ENCODE measurements around the gene MYMX. TPM values are rescaled to one million over a fixed set of nuclear protein-coding genes. Genes with fewer than 3 reads are reported as not detected.
A peak's percentile ranks its signal among the peaks of the same experiment; 100 is the strongest.

MYMX gene
- total RNA-seq, 1 donor from 2014 or later: not detected

DNA sequence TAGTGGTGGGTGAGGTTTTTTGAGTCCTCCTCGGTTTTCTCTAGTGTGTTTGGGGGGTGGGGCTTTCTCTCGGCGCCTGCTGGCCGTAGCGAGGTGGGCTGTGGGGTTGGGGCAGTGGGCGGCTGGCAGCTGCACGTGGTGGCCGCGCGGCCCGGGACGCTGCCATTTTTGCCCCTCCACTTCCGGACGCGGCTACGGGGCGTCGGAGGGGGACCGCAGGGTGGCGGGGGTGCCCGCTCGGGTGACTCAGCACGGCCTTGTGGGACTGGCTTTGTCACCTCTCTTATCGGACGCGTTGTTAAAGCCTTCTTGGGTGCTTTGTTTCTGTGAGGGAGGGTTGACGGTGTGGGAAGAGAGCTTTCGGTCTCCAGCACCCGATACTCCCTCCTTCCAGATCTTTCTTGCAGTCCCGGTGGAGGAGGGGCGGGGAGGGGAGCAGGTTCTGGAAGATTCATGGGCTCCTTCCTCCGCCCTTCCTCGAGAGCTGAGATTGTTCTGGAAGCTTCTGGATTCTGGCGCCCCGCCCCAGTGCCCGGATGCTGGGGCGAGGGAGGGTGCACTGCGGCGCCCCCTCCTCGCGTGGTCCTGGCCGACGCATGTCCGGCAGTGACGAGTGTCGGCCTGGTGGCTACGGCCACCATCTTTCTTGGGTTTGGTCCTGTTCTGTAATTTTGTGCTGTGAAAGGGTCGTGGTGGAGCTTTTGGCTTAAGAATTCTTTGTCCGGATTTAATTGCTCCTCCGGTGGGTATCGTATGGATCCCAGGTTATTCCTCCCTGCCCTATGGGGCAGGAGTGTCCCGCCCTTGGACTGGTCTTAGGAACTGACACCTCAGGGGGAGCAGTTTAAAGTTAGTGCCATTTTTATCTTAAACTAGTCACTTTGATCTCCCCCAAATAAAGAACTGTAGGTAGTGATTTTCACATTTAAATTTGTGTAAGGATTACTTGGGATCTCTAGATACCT is 30.9 kb downstream of the MYMX start:
- peaks cover 42% of the 10 kb centered on the region for H3K36me3 ChIP-seq (ENCODE audit: insufficient read depth, low read length)
- H3K27ac Mint-ChIP-seq (ENCODE audit: unreplicated experiment): peak overlapping the region; percentile 98
- H3K4me1 ChIP-seq (ENCODE audit: insufficient read depth, low read length): peaks cover 17% of the 10 kb centered on the region
- peaks cover 35% of the 10 kb centered on the region for H3K4me1 Mint-ChIP-seq (ENCODE audit: low read depth, unreplicated experiment)
- peaks cover 32% of the 10 kb centered on the region for H3K36me3 Mint-ChIP-seq (ENCODE audit: low read depth, unreplicated experiment)
- H3K4me3 Mint-ChIP-seq (ENCODE audit: unreplicated experiment): peak overlapping the region; percentile 98
- peaks cover 57% of the 10 kb centered on the region for H4K20me1 ChIP-seq (ENCODE audit: insufficient read depth, low read length)
- no peak for TF ChIP-seq EZH2 (IDR thresholded peaks at IDR 0.05; ENCODE audit: insufficient read depth, low read length)
- TF ChIP-seq, protein P1, sequence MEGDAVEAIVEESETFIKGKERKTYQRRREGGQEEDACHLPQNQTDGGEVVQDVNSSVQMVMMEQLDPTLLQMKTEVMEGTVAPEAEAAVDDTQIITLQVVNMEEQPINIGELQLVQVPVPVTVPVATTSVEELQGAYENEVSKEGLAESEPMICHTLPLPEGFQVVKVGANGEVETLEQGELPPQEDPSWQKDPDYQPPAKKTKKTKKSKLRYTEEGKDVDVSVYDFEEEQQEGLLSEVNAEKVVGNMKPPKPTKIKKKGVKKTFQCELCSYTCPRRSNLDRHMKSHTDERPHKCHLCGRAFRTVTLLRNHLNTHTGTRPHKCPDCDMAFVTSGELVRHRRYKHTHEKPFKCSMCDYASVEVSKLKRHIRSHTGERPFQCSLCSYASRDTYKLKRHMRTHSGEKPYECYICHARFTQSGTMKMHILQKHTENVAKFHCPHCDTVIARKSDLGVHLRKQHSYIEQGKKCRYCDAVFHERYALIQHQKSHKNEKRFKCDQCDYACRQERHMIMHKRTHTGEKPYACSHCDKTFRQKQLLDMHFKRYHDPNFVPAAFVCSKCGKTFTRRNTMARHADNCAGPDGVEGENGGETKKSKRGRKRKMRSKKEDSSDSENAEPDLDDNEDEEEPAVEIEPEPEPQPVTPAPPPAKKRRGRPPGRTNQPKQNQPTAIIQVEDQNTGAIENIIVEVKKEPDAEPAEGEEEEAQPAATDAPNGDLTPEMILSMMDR (IDR thresholded peaks at IDR 0.05; ENCODE audit: insufficient read depth, low read depth, low read length): no peak
- peak overlapping the region; percentile 100 for H3K4me3 ChIP-seq (ENCODE audit: insufficient read depth, low read depth, low read length)
- no peaks in the 10 kb centered on the region for H3K27me3 Mint-ChIP-seq (ENCODE audit: low read depth, unreplicated experiment)
- peaks cover 61% of the 10 kb centered on the region for H3K79me2 ChIP-seq (ENCODE audit: insufficient read depth, low read length)
- peaks cover 3% of the 10 kb centered on the region for H3K9me3 Mint-ChIP-seq (ENCODE audit: unreplicated experiment)
- peak overlapping the region; percentile 93 for H3K4me2 ChIP-seq (ENCODE audit: low read length)
- peak overlapping the region; percentile 100 for H3K9ac ChIP-seq (ENCODE audit: low read length)
- DNase-seq (ENCODE audit: low read depth): no peak
- no peak for FAIRE-seq
- no peaks in the 10 kb centered on the region for H3K9me3 ChIP-seq (ENCODE audit: insufficient read depth, low read depth, low read length)
- H2AFZ ChIP-seq (ENCODE audit: low read depth, low read length): no peak overlapping the region
- H3K27me3 ChIP-seq (ENCODE audit: insufficient read depth, low read length): no peaks in the 10 kb centered on the region
- peak overlapping the region; percentile 92 for H3K27ac ChIP-seq (ENCODE audit: low read depth, low read length)

DNA sequence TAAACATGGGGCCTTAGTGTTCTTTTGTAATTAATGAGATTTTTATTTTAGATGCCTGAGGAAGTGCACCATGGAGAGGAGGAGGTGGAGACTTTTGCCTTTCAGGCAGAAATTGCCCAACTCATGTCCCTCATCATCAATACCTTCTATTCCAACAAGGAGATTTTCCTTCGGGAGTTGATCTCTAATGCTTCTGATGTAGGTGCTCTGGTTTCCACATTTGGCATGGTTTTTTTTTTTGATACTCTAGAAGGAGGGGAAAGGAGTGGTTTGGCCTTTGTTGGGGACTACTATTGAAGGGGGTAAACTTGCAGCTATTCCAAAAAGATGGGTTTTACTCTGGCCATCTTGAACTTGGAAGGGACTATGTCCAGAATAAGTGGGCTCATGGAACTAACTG is 31.9 kb downstream of the MYMX start:
- peaks cover 70% of the 10 kb centered on the region for H3K79me2 ChIP-seq (ENCODE audit: insufficient read depth, low read length)

More for the DNA sequence above, 31.9 kb downstream of the MYMX start:
- Histone ChIP-seq H4K20me1 (ENCODE audit: insufficient read depth, low read length) (peaks cover 67% of the 10 kb centered on the region), H3K4me3 (ENCODE audit: insufficient read depth, low read depth, low read length) (peak overlapping the region; percentile 100), H3K27me3 (ENCODE audit: insufficient read depth, low read length) (no peaks in the 10 kb centered on the region), H3K4me2 (ENCODE audit: low read length) (peak overlapping the region; percentile 93), H3K36me3 (ENCODE audit: insufficient read depth, low read length) (peaks cover 47% of the 10 kb centered on the region), H2AFZ (ENCODE audit: low read depth, low read length) (no peak overlapping the region), H3K9ac (ENCODE audit: low read length) (peak overlapping the region; percentile 100), H3K4me1 (ENCODE audit: insufficient read depth, low read length) (peaks cover 17% of the 10 kb centered on the region), H3K27ac (ENCODE audit: low read depth, low read length) (peak overlapping the region; percentile 92), H3K9me3 (ENCODE audit: insufficient read depth, low read depth, low read length) (no peaks in the 10 kb centered on the region)
- DNase-seq (ENCODE audit: low read depth) (no peak), FAIRE-seq (no peak)
- no peak for TF ChIP-seq EZH2 (IDR thresholded peaks at IDR 0.05; ENCODE audit: insufficient read depth, low read length)
- TF ChIP-seq, protein P1 (IDR thresholded peaks at IDR 0.05; ENCODE audit: insufficient read depth, low read depth, low read length): no peak
- H3K4me1 Mint-ChIP-seq (ENCODE audit: low read depth, unreplicated experiment): peaks cover 42% of the 10 kb centered on the region
- H3K4me3 Mint-ChIP-seq (ENCODE audit: unreplicated experiment): peak overlapping the region; percentile 98
- no peaks in the 10 kb centered on the region for H3K27me3 Mint-ChIP-seq (ENCODE audit: low read depth, unreplicated experiment)
- H3K9me3 Mint-ChIP-seq (ENCODE audit: unreplicated experiment): peaks cover 3% of the 10 kb centered on the region
- H3K27ac Mint-ChIP-seq (ENCODE audit: unreplicated experiment): peak overlapping the region; percentile 92
- peaks cover 39% of the 10 kb centered on the region for H3K36me3 Mint-ChIP-seq (ENCODE audit: low read depth, unreplicated experiment)
